ENCODE measurements around the gene DIP2B.

GRCh38 chr12:50678650-50679365, 174.0 kb downstream of the DIP2B start:
- TF ChIP-seq CTCF (conservative IDR thresholded peaks at IDR 0.05; ENCODE audit: low read length) (no peak), EZH2phosphoT487 (IDR thresholded peaks at IDR 0.05; ENCODE audit: borderline replicate concordance, low read depth, low read length) (no peak)
